Measurements from ENCODE around the gene PRPSAP1.

Gene PRPSAP1, protein sequence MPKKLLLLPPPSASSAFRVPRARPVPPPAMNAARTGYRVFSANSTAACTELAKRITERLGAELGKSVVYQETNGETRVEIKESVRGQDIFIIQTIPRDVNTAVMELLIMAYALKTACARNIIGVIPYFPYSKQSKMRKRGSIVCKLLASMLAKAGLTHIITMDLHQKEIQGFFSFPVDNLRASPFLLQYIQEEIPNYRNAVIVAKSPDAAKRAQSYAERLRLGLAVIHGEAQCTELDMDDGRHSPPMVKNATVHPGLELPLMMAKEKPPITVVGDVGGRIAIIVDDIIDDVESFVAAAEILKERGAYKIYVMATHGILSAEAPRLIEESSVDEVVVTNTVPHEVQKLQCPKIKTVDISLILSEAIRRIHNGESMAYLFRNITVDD

GRCh38 chr17:76353599-76354316 lies at the start of gene PRPSAP1:
Gene PRPSAP1 (minus strand): TSS chr17:76353916. CDS start chr17:76353703, 213 bp downstream.
- DNase-seq: peak; percentile 86

DNA sequence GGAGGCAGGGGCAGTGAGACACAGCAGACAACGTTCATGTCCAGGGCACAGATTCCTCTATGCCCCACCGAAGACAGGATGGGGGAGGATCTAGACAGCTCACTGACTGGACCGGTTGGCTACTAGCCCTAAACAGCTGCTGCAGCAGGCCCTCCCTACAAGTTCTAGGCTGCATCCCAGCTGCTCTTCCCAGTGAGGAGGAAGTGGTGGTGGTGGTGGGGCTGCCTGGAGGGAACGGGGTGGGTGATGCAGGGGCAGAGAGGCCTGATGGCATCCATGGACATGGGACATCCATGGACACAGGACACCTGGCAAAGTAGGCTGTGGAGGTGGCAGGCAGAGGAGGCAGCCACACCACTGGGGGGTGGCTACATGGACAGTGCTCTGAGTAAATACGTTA lies 49.0 kb upstream of the PRPSAP1 start:
- DNase-seq: no peak

DNA sequence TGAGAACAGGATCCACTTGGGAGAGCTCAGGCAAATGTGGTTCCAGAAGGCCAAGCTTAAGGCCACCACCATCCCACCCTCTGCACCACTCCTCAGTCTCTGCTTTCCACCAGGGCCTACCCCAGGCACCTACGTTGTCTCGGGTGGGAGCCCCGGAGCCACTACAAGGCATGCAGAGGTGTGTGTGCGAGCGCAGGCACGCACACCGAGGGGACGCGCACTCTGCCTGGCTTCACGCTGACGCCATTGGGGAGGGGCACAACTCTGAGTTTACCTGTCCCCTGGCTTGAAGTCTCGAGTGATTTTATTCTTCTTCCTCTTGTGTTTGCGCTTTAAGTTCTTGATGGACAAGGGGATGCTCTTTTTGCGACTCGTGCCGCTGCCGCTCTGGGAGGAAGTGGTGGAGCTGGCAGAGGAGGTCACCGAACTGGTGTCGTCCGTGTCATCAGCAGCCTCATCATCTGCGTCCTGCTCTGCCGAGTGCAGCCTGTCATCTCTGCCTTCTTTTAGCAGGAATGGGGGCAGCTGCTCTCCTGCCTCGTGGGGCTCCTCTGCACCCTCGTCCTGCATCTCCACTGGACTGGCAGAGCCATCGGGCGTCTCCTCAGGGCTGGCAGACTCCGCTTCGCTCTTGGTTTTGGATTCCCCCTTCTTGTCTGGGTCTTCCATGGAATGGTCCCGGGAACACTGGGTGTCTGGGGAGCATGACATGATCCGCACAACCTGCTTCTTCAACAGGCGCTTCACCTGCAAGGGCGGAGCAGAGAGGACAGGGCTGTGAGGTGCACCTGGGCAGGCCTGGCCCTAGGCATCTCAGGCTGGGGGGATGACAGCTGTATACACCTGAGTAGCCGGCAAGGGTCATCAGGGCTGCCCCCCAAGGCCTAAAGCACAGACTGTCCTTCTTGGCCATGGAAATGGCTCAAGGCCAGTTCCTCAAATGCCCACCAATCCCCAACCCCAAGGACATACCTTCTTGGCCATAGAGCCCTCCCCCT lies 45.8 kb upstream of the PRPSAP1 start:
- no peak for DNase-seq

DNA sequence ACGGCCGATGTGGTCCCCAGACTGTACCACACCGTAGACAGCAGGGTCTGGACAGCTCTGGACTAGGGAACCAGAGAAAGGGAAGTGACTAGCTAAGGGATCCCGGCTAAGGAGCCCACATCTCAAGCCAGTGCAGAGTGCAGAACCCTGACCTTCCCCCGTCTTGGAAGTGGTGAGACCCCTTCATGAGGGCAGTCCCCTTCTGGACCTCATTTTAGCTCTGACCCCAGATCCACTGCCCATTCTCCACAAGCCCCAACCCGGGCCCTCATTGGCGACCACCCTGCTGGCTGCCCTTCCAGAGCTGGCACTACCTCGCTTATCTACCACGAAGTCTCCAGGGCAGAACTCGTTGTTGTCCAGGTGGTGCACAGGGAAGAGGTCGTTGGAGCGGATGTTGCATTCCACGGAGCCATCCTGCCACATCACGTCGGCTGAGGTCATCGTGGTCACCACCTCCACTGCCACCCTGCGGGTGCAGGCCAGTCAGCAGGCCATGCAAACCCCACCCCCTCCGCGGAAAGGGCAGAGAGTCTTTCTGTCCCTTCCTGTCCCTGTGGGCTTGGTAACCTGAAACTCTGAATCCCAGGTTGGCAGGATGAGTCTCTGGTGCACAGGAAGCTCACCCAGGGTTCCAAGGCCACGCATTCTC lies 44.9 kb upstream of the PRPSAP1 start:
- no peak for DNase-seq

DNA sequence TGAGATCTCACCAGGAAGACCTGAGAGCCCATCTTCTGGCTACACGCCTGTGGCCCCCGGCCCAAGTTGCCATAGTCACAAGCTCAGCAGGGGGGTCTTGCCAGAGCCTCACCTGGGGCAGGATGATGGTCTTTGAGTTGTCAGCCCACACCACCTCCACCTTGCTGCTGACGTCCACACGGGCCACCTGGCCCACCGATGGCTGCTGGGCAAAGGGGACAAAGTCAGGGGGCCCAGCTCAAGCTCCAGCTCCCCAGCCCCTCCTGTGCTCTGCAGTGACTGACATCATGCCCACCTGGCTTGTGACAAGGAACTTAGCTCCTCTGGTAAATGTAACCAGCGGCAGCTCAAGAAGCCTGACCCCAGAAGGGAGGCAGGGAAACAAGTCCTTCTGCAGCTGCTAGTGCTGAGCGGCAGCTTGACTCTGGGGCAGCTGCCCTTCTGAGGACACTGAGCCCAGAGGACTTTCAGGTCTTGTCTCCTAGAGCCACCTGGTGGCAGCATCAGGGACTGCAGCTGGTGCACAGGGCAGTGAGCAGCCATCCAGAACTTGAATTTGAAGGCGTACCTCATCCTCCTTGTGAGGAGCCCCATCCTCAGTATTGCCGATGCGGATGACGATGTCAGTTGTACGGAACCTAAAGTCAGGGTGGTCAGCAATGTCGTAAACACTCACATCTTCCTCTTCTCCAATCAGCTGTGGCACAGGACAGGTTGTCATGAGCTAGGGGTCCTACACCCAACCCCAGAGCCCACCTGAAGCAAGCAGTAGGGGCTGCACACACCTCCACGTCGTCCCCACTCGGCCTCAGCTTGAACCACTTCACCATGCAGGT lies 44.2 kb upstream of the PRPSAP1 start:
- peak; percentile 95 for DNase-seq

DNA sequence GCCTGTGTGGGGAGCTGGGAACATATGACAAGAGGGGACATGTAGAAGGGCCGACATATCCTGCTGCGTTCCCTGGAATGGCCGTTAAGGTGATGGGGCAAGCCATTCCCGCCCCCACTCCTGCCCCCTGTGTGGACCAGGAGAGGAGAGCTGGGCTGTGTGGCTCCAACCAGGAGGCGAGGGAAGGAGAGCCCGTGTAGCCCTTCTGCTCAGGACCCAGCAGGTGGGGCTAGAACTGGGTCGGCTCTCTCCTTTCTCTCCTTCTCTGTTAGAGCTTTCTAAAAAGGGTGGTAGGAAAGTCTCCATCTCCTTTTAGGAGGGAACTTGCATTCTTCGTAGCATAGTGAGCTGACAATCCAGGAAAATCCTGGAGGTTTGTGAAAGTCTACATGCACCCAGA lies 43.5 kb upstream of the PRPSAP1 start:
- no peak for DNase-seq

- DNase-seq: no peak
These were observed 42.3 kb upstream of the PRPSAP1 start for GRCh38 chr17:76395980-76396379.

- DNase-seq: no peak
These were observed 40.5 kb upstream of the PRPSAP1 start for GRCh38 chr17:76394166-76394565.

DNA sequence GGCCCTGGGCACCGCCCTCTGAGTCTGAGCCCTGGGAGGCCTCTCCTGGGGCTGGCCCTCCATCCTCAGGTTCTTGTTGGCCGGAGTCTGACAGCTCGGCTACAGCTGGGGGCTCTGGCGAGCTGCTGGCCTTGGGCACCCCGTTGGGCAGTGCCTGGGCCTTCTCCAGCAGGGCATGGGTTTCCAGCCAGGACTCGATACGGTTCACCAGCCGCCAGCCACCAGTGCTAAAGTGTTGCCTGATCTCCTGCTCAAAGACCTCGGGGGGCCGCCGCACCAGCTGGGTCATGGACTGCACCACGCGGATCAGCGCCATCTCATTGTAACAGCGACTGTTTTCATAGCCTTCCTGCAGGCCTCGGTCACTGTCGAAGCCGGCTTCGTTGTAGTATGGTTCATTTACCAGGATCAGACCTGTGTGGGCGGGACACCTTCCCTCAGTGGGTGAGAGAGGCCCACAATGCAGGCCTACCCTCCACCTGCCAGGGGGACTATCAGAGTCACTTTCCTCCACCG lies 37.5 kb upstream of the PRPSAP1 start:
- no peak for DNase-seq

DNA sequence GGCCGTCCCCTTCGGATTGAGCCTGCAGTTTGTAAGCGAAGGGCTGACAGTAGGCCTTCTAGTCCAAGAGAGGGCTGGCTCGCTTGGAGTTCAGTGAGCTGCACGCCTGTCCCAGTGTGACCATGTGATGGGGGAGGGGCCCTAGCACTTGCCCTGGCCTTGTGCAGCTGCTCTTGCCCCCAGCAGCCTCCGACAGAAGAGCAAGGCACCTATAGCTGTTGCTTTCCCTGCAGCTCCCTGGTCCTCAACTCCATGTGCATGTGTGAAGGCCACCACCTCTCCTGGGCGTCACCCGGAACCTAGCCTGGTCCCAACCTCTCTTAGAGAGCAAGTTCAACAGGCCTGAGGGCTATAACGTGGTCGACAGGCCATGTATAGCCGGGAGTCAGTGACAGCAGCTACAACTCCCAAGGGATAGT lies 36.3 kb upstream of the PRPSAP1 start:
- no peak for DNase-seq

DNA sequence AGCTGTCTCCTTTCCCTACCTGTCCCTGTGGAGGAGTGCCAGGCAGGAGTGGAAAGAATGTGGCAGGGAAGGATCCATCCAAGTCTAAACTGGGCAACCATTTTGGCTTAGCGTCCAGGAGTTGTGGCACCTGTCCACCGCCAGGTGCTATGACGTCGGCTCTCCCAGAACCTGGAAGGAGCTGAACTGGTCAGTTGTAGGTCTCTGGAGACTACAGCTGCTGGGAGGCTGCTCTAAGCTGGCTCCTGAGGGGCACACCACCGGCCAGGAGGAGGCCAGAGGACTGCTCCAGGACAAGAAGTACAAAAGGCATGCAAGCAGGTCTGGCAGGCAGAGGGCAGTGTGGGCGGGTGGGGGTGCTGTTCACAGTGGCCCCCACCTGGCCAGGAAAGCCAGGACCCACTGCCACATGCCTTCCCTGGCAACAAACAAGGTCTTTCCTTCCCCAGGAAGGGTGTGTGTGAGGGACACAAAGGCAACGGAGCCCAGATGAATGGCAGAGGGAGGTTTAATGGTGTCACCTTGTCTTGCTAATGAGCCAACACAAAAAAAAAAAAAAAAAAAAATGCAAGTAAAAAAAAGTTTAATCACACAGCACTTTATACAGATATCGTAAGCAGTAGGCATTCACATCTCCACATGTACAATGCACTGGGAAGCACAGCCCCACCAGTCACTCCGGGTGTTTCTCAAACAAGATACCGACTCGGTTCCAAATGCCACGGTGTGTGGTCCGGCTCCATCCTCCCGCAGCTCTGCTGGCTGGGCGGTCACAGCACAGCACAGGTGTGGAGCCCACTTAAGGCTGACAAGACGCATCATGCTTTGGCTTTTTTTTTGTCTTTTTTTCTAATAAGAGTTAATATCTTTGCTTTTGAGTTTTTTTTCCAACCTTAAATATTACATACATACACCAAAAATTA lies 35.5 kb upstream of the PRPSAP1 start:
- no peak for DNase-seq

DNA sequence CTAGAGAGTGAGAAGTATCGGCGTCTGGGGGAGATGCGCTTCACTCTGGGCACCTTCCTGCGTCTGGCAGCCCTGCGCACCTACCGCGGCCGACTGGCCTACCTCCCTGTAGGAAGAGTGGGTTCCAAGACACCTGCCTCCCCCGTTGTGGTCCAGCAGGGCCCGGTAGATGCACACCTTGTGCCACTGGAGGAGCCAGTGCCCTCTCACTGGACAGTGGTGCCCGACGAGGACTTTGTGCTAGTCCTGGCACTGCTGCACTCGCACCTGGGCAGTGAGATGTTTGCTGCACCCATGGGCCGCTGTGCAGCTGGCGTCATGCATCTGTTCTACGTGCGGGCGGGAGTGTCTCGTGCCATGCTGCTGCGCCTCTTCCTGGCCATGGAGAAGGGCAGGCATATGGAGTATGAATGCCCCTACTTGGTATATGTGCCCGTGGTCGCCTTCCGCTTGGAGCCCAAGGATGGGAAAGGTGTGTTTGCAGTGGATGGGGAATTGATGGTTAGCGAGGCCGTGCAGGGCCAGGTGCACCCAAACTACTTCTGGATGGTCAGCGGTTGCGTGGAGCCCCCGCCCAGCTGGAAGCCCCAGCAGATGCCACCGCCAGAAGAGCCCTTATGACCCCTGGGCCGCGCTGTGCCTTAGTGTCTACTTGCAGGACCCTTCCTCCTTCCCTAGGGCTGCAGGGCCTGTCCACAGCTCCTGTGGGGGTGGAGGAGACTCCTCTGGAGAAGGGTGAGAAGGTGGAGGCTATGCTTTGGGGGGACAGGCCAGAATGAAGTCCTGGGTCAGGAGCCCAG lies 33.5 kb upstream of the PRPSAP1 start:
- no peak for DNase-seq

DNA sequence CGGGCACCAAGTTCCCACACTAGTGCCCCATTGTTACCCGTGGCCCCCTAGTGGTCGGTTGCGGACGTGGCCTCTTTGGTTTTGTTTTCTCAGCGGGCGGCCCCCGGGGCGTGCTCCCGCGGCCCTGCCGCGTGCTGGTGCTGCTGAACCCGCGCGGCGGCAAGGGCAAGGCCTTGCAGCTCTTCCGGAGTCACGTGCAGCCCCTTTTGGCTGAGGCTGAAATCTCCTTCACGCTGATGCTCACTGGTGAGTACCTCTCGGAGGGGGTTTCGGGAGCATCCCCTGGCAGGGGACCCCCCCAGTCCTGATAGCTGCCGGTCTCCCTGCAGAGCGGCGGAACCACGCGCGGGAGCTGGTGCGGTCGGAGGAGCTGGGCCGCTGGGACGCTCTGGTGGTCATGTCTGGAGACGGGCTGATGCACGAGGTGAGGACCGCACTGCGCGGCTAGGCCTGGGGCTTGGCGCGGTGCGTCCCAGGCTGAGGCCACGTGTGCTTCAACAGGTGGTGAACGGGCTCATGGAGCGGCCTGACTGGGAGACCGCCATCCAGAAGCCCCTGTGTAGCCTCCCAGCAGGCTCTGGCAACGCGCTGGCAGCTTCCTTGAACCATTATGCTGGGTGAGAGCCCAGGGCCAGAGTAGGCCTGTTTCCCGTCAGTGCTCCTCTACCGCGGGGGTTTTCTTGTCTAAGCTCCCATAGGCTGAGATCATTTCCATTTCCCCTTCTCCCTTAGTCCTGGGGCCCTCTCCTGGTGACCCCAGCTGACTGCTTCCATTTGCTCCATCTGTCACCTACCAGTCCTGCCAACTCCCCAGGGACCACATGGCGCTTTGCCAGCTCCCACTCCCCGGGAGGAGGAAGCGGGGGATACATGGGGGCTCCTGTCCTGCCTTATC lies 32.4 kb upstream of the PRPSAP1 start:
- DNase-seq: peak; percentile 93

- peak; percentile 65 for DNase-seq
These were observed 31.5 kb upstream of the PRPSAP1 start for GRCh38 chr17:76384987-76385891.

DNA sequence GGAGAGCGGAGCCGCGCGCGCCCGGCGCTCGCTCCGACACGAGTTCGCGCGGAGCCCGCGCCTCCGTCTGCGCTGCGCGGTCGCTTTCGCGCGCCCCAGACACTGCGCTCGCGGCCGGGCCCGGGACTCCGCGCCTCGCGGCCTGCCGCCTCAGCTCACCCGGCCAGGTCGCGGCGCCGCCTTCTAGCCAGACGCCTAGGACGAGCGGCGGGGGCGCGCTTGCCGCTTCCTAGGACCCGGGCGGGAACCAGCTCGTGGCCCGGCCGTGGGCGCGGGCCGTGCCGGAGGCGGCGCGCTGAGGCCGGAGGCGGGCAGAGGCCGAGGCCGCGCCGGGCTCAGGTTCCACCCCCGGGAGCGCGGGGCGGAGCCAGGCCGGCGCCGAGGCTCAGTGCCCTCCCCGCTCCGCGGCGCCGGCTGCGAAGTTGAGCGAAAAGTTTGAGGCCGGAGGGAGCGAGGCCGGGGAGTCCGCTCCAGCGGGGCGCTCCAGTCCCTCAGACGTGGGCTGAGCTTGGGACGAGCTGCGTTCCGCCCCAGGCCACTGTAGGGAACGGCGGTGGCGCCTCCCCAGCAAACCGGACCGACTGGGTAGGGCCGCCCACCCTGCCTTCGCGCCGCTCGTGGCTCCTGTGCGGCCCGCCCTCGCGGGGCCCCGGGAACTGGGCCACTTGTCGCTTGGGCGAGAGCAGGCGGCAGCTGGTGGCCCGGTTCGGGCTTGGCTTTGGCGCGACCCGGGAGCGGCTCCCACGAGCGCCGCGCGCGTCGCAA lies 30.7 kb upstream of the PRPSAP1 start, which contains the start of gene SPHK1:
SPHK1 (plus strand) TSS at position 388 of the 765 bp plus-strand sequence. CDS start 1,036 bp downstream, outside the sequence.
- peak; percentile 84 for DNase-seq
